HepG2 (cell line): ENCODE results near the gene TMEM132E. TPM values are rescaled to one million over a fixed set of nuclear protein-coding genes. Genes with fewer than 3 reads are reported as not detected.

Experiments used
- ATAC-seq: fragments of 200-7000 bp; cut with Tn5 transposase; 3 replicates; pipeline ENCODE4 v1.9.1; 2020; ENCODE audit warnings: mild to moderate bottlenecking, moderate library complexity
- BruUV-seq: library from RNA; stranded (reverse); fragments of 400-500 nt; replicated peaks from 2 replicates; lab custom pipeline; 2021; lab: Mats Ljungman, UMichigan
- CTCF ChIA-PET: fragments of 300-600 bp; formaldehyde crosslinking; extraction: SDS; loops from one replicate; lab custom pipeline; 2021; ENCODE audit warnings: low total read pairs, inconsistent platforms, low intra/inter-chr PET ratio; lab: Yijun Ruan, JAX
- POLR2A ChIA-PET: fragments of 350-600 bp; sonication (Branson Sonifier 250); formaldehyde crosslinking; loops from one replicate; lab custom pipeline; 2020; ENCODE audit warnings: antibody characterized with exemption, inconsistent platforms; lab: Yijun Ruan, JAX
- DNase-seq: peaks from one replicate; pipeline ENCODE4 v3.0.0-alpha.2; 2015; ENCODE audit warnings: low spot score
- FAIRE-seq: peaks from 3 replicates; lab custom pipeline; 2011; peaks lifted over from hg19 to GRCh38; lab: Jason Lieb, UNC
- H2AFZ ChIP-seq: one replicate; pipeline ENCODE4 v1.6.1; 2011; ENCODE audit warnings: low read length, inconsistent platforms
- H3K27ac ChIP-seq: fragments of 300-600 bp; 3 replicates; pipeline ENCODE4 v1.8.0; 2011; ENCODE audit warnings: mixed run types, mild to moderate bottlenecking, mixed read lengths, low read length, inconsistent platforms; ENCODE audit not compliant: insufficient read depth; ENCODE audit errors: extremely low read length
- H3K27me3 ChIP-seq, 2 experiments: fragments of 200-600 bp in 1 of 2; 2 replicates in 1 of 2; 3 replicates in 1 of 2; pipeline versions ENCODE4 v1.6.0 to v1.8.0; 2011; ENCODE audit warnings: low read length in 2 of 2, mild to moderate bottlenecking in 2 of 2, moderate library complexity in 2 of 2, inconsistent platforms in 1 of 2; ENCODE audit not compliant: insufficient read depth in 2 of 2, control insufficient read depth in 1 of 2
- H3K36me3 ChIP-seq, 2 experiments: fragments of 200-600 bp in 1 of 2; replicated peaks in 1 of 2; 2 replicates in 1 of 2; 3 replicates in 1 of 2; pipeline versions ENCODE4 v1.5.1 to v1.8.0; 2011; ENCODE audit warnings: low read length in 2 of 2, inconsistent platforms in 1 of 2; ENCODE audit not compliant: insufficient read depth in 2 of 2, control insufficient read depth in 1 of 2
- H3K4me1 ChIP-seq: 2 replicates; pipeline ENCODE4 v1.5.1; 2012; ENCODE audit warnings: low read length, inconsistent platforms; ENCODE audit not compliant: insufficient read depth
- H3K4me2 ChIP-seq: 2 replicates; pipeline ENCODE4 v1.6.0; 2011; ENCODE audit warnings: low read depth, low read length, inconsistent platforms
- H3K4me3 ChIP-seq, 3 experiments: fragments of 200-600 bp in 1 of 3; sonication (generic), shearing (Covaris generic) in 1 of 3; replicated peaks in 1 of 3; 2 replicates each; pipeline ENCODE4 v1.5.1; 2011 to 2016; ENCODE audit warnings: low read length in 3 of 3, inconsistent platforms in 2 of 3, low read depth in 2 of 3, mild to moderate bottlenecking in 2 of 3, control low read depth in 1 of 3, mixed read lengths in 1 of 3; ENCODE audit not compliant: insufficient read depth in 1 of 3
- H3K79me2 ChIP-seq: one replicate; pipeline ENCODE4 v1.6.1; 2011; ENCODE audit warnings: low read length, inconsistent platforms; ENCODE audit not compliant: insufficient read depth
- H3K9ac ChIP-seq: 2 replicates; pipeline ENCODE4 v1.6.0; 2011; ENCODE audit warnings: mild to moderate bottlenecking, low read depth, low read length, inconsistent platforms; ENCODE audit not compliant: insufficient read depth
- H3K9me3 ChIP-seq: 2 replicates; pipeline ENCODE4 v1.5.1; 2012; ENCODE audit warnings: mild to moderate bottlenecking, low read length
- H4K20me1 ChIP-seq: 2 replicates; pipeline ENCODE4 v1.6.0; 2011; ENCODE audit warnings: inconsistent platforms, mild to moderate bottlenecking, low read length, moderate library complexity; ENCODE audit not compliant: insufficient read depth
- FLYWCH1 ChIP-seq: sonication (generic); formaldehyde crosslinking; IDR thresholded peaks from 2 replicates; pipeline ENCODE4 v1.8.1; 2023; ENCODE audit warnings: mild to moderate bottlenecking, missing genetic modification reagents
- KAT7 ChIP-seq: IDR thresholded peaks from 2 replicates; pipeline ENCODE4 v1.6.1; 2018; ENCODE audit warnings: borderline replicate concordance, missing compliant biosample characterization
- KDM1A ChIP-seq: IDR thresholded peaks from 2 replicates; pipeline ENCODE4 v1.6.1; 2016; ENCODE audit warnings: missing compliant biosample characterization
- ZNF335 ChIP-seq: sonication (generic); formaldehyde crosslinking; IDR thresholded peaks from 2 replicates; pipeline ENCODE4 v1.4.0; 2020; ENCODE audit warnings: missing genetic modification reagents
- ZNF577 ChIP-seq: sonication (generic); formaldehyde crosslinking; IDR thresholded peaks from 2 replicates; pipeline ENCODE4 v1.4.0; 2020; ENCODE audit warnings: mild to moderate bottlenecking, low read depth, missing genetic modification reagents, borderline replicate concordance
- ZNF850 ChIP-seq: sonication (generic); formaldehyde crosslinking; conservative IDR thresholded peaks from 2 replicates; pipeline ENCODE4 v1.9.0; 2021; ENCODE audit warnings: mild to moderate bottlenecking, missing genetic modification reagents
- ZSCAN31 ChIP-seq: sonication (generic); formaldehyde crosslinking; IDR thresholded peaks from 2 replicates; pipeline ENCODE4 v1.5.0; 2020; ENCODE audit warnings: low read depth, mild to moderate bottlenecking, missing genetic modification reagents
- WGBS: methylation state at CpG from one replicate; pipeline ENCODE4 v1.1.6; 2017; ENCODE audit warnings: low lambda C conversion rate; 5-methylcytosine and 5-hydroxymethylcytosine counted together
- in situ Hi-C: cut with HindIII; loops from 2 replicates; pipeline ENCODE4 v1.10.0; 2017; ENCODE audit warnings: low pct_unique_long_range_greater_than_20kb; ENCODE audit not compliant: extremely low pct_ligation_motif_present
- intact Hi-C: fragments of 100-400 bp; cut with micrococcal nuclease; formaldehyde crosslinking; loops from one replicate; pipeline ENCODE4 v1.10.0; 2022; ENCODE audit not compliant: unreplicated experiment
- polyA plus RNA-seq, 8 experiments: library from polyadenylated mRNA; depleted of rRNA in 3 of 8; stranded (reverse) in 7 of 8; unstranded in 1 of 8; fragments of >200 nt; fragmentation: Illumina TruSeq in 4 of 8; extraction: Trizol in 4 of 8; gene quantifications; 2 replicates each; pipeline versions ENCODE4 v1.2.1 to v1.2.3, GENCODE V29; 2011 to 2016; ENCODE audit warnings: low read depth in 4 of 8, missing spikeins in 1 of 8, mixed read lengths in 1 of 8; ENCODE audit not compliant: insufficient read depth in 1 of 8
- total RNA-seq, 5 experiments: library from RNA; depleted of rRNA; stranded (reverse); fragments of >200 nt; fragmentation: Illumina TruSeq; extraction: Trizol; gene quantifications; 2 replicates each; pipeline ENCODE4 v1.2.3, GENCODE V29; 2016; ENCODE audit warnings: low read depth in 1 of 5
- TF ChIP-seq, protein P1 (sequence below): sonication (generic); formaldehyde crosslinking; IDR thresholded peaks from 2 replicates; pipeline ENCODE4 v1.5.0; 2020; ENCODE audit warnings: missing genetic modification reagents, mild to moderate bottlenecking, borderline replicate concordance

The TMEM132E gene
- total and polyA plus RNA-seq, 2 of the 13 experiments (the other 11 are each of a cell fraction or from before 2014, with no cell fraction given): not detected

DNA sequence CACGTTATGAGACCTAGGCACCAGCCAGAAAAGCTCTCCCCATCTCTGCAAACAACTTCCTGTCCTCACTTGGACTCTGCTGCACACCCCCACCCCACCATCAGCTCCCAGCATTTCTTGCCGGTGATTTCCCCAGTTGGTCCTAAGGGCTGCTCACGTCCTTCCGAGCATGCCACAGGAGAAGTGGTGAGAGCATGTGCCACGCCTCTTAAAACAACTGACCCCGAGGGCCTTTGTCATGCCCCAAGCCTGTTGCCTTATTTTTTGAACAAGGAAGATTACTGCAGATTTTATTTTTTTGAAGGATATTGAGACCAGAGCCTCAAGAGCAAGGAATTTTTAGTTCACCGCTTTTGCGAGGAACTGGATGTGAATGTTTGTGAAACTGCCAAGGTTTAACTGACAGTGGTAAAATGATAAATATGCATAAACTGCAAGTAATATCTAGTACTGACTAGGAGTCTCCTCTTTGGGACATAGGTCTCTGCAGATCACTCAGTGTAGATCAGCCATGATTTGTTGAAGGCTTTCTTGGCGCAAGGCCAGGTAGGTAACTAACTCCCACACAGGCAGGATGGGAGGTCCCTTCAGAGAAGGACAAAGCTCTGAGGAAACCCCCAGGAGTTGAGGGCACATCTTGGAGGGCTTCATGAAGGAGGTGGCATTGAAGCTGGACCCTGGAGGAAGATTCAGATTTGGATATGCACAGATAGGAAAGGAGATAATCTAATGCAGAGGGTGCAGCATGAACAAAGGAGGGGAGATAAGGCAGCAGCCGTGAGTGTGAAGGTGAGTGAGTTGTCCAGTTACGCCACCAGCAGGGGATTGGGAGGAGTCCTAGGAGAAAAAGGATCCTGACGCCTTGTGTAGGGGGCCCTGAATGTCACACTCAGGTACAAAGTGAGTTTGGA, 44.7 kb downstream of the TMEM132E start (continued):
- no peak for TF ChIP-seq ZNF577 (CRISPR knock-in tag)

DNA sequence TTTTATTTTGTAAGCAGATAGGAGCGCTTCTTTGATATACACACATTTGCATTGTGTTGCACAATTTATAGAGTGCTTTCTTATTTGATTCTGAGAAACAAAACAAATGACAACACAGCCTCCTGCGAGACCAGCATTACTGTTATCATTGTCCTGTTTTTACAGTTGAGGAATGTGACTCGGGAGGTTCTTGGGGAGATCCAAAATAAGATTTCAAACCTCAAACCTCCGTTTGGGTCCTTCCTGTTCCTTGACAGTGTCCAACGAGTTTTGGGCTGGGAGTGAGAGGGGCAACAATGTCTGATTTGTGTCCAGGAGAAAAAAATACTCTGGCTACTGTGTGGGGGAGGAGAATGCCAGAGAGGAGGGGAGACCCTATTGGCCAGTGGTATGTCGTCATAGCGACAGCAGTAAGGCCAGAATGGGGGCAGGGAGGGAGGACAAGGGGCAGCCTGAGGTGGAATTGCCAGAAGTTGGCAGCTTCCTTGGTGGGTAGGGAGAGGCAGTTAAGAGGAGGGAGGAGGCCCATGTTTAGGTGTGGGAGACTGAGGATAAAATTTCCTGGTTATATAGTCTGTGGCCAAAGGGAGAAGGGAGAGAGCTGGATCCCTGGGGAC, 45.5 kb downstream of the TMEM132E start:
- intact Hi-C loops: no loop called here
- no peaks in the 10 kb centered on the region for H3K36me3 ChIP-seq

More for the DNA sequence above, 45.5 kb downstream of the TMEM132E start:
- ATAC-seq (no peak), FAIRE-seq (no peak), DNase-seq (no peak)
- Histone ChIP-seq H3K4me1 (no peaks in the 10 kb centered on the region), H4K20me1 (no peaks in the 10 kb centered on the region), H3K4me3 (no peak overlapping the region), H2AFZ (no peak overlapping the region), H3K9ac (no peak overlapping the region), H3K79me2 (no peaks in the 10 kb centered on the region), H3K27me3 (peaks cover 2 to 33% of the 10 kb centered on the region in 2 experiments; a peak in 4 of 5 replicates), H3K27ac (no peak overlapping the region), H3K4me2 (no peak overlapping the region), H3K9me3 (no peaks in the 10 kb centered on the region)
- TF ChIP-seq KAT7 (CRISPR knock-in tag) (no peak), KDM1A (no peak), FLYWCH1 (no peak), ZNF850 (CRISPR knock-in tag) (no peak), ZSCAN31 (CRISPR knock-in tag) (no peak), ZNF335 (no peak)
- TF ChIP-seq, protein P1, sequence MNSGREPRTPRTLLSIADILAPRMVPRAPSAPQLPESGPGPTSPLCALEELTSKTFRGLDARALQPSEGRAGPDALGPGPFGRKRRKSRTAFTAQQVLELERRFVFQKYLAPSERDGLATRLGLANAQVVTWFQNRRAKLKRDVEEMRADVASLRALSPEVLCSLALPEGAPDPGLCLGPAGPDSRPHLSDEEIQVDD: no peak
- ChIA-PET CTCF (no interaction called here), POLR2A (no interaction called here)
- under 1% methylated on average over 7 of the region's 7 CpGs for WGBS
- BruUV-seq: no TSS peak
- in situ Hi-C loops: loop anchor here (5.0 kb wide), 1 partner anchor 48 kb away; the partner anchor contains the start of gene TMEM132E
